Measurements from ENCODE around the gene PTPRN2.

DNA sequence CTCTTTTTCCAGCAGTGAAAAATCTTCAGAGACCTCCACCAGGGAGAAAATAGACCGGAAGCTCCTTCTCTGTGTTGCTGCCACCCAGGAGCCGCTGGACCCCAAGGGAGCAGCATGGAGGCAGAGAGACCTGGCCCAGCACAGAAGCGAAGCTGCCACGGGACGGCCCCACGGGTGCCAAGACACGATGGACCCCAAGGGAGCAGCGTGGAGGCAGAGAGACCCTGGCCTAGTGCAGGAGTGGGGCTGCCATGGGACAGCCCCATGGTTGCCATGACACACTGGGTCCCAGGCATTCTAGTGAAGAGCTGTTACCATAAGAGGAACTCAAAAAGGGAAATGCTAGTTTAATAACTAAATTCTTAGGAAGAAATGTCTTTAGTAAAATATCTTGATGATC, 186.3 kb downstream of the PTPRN2 start:
- TF ChIP-seq CTCF (IDR thresholded peaks at IDR 0.05) (no peak), EP300 (IDR thresholded peaks at IDR 0.05) (no peak)
